NCI-H82 treated with DMSO at 0.1 percent for 48 hours (cell line): Measurements from ENCODE around the gene ACSS1.

ENCODE experiments used
- DNase-seq: peaks from one replicate; lab custom pipeline; 2025; ENCODE audit not compliant: unreplicated experiment; lab: John Stamatoyannopoulos, UW

The ACSS1 gene

GRCh38 chr20:24979036-24979960 is 78.6 kb downstream of the ACSS1 start:
- no peak for DNase-seq

GRCh38 chr20:24978513-24978912 is 79.4 kb downstream of the ACSS1 start:
- DNase-seq, result no peak

- DNase-seq, result no peak
Measured at GRCh38 chr20:24977797-24978196, 80.1 kb downstream of the ACSS1 start.

- DNase-seq, result no peak
Measured at GRCh38 chr20:24977336-24977735, 80.6 kb downstream of the ACSS1 start.

GRCh38 chr20:24972341-24972740 is 85.6 kb downstream of the ACSS1 start:
- no peak for DNase-seq

GRCh38 chr20:24971376-24972101 is 86.4 kb downstream of the ACSS1 start:
- no peak for DNase-seq

GRCh38 chr20:24970754-24971153 is 87.2 kb downstream of the ACSS1 start:
- DNase-seq, result no peak

GRCh38 chr20:24970030-24970553 is 87.8 kb downstream of the ACSS1 start:
- no peak for DNase-seq

GRCh38 chr20:24969186-24970029 is 88.5 kb downstream of the ACSS1 start:
- no peak for DNase-seq

GRCh38 chr20:24968278-24968800 is 89.6 kb downstream of the ACSS1 start:
- no peak for DNase-seq

- DNase-seq, result no peak
Measured at GRCh38 chr20:24966317-24967012, 91.5 kb downstream of the ACSS1 start.

- DNase-seq, result peak; percentile 54
Measured at GRCh38 chr20:24965065-24965919, 92.6 kb downstream of the ACSS1 start.

GRCh38 chr20:24964506-24964840 is 93.5 kb downstream of the ACSS1 start:
- peak; percentile 97 for DNase-seq

- no peak for DNase-seq
Measured at GRCh38 chr20:24963672-24964505, 94.0 kb downstream of the ACSS1 start.

GRCh38 chr20:24962510-24962909 is 95.4 kb downstream of the ACSS1 start:
- DNase-seq, result peak; percentile 83

GRCh38 chr20:24962182-24962492 is 95.8 kb downstream of the ACSS1 start:
- DNase-seq, result no peak

GRCh38 chr20:24961384-24962181 is 96.4 kb downstream of the ACSS1 start:
- no peak for DNase-seq

- DNase-seq, result no peak
Measured at GRCh38 chr20:24960861-24961260, 97.1 kb downstream of the ACSS1 start.
